Duodenal mucosa (tissue), 2 donors: ENCODE data around the gene SMIM5.

Experiments
- H3K27ac ChIP-seq: one replicate; pipeline ENCODE4 v1.7.0; 2013; ENCODE audit warnings: low read depth, low read length
- H3K27me3 ChIP-seq, 2 donors: one replicate each; pipeline ENCODE4 v1.7.0; 2013; ENCODE audit warnings: low read length in 2 of 2, control low read depth in 1 of 2; ENCODE audit not compliant: insufficient read depth in 2 of 2, control insufficient read depth in 1 of 2
- H3K36me3 ChIP-seq, 2 donors: one replicate each; pipeline ENCODE4 v1.7.0; 2013; ENCODE audit warnings: low read length in 2 of 2, control low read depth in 1 of 2; ENCODE audit not compliant: insufficient read depth in 2 of 2, control insufficient read depth in 1 of 2
- H3K4me1 ChIP-seq, 2 donors: one replicate each; pipeline ENCODE4 v1.7.0; 2013; ENCODE audit warnings: low read length in 2 of 2, control low read depth in 1 of 2; ENCODE audit not compliant: insufficient read depth in 2 of 2, control insufficient read depth in 1 of 2
- H3K4me3 ChIP-seq, 2 donors: one replicate each; pipeline ENCODE4 v1.7.0; 2013; ENCODE audit warnings: low read length in 2 of 2, low read depth in 1 of 2
- H3K9ac ChIP-seq, 2 donors: one replicate each; pipeline ENCODE4 v1.7.0; 2013; ENCODE audit warnings: low read length in 2 of 2, low read depth in 1 of 2
- H3K9me3 ChIP-seq, 2 donors: one replicate each; pipeline ENCODE4 v1.7.0; 2013; ENCODE audit warnings: low read length in 2 of 2, control low read depth in 1 of 2; ENCODE audit not compliant: control insufficient read depth in 1 of 2

SMIM5 gene, protein sequence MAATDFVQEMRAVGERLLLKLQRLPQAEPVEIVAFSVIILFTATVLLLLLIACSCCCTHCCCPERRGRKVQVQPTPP

GRCh38 chr17:75632863-75633485 lies at the start of gene SMIM5:
Gene SMIM5 (plus strand): TSS chr17:75633434. CDS start chr17:75640202, 6,768 bp downstream.
- H3K4me3 ChIP-seq = peak within 1 kb of the TSS; percentile 24 to 54
- H3K27me3 ChIP-seq = no peaks in the 10 kb centered on the region
- H3K36me3 ChIP-seq = peaks cover 0 to 21% of the 10 kb centered on the region in 2 donors
- peaks cover 51 to 58% of the 10 kb centered on the region in 2 donors for H3K4me1 ChIP-seq
- H3K27ac ChIP-seq = peak within 1 kb of the TSS; percentile 77
- peak within 1 kb of the TSS; percentile 30 to 51 for H3K9ac ChIP-seq
- H3K9me3 ChIP-seq = no peaks in the 10 kb centered on the region

DNA sequence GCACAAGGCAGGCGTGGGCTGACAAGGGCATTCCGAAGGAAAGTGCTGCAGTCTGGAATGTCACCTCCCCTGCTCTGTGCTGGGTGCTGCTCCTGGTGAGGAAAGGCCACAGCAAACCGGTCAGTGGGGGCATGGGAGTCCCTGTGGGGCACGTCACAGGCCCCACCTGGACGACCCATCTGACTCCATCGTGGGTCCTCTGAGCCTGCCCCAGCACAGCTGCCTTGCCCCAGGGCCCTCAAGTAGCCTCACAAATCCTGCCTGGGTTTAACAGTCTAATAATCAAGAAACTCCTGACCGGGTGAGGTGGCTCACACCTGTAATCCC lies 48.4 kb upstream of the SMIM5 start:
- Histone ChIP-seq H3K4me3 (no peak overlapping the region), H3K27me3 (no peaks in the 10 kb centered on the region), H3K9me3 (no peaks in the 10 kb centered on the region), H3K27ac (no peak overlapping the region), H3K9ac (no peak overlapping the region), H3K4me1 (peaks cover 3 to 4% of the 10 kb centered on the region in 2 donors), H3K36me3 (no peaks in the 10 kb centered on the region)

DNA sequence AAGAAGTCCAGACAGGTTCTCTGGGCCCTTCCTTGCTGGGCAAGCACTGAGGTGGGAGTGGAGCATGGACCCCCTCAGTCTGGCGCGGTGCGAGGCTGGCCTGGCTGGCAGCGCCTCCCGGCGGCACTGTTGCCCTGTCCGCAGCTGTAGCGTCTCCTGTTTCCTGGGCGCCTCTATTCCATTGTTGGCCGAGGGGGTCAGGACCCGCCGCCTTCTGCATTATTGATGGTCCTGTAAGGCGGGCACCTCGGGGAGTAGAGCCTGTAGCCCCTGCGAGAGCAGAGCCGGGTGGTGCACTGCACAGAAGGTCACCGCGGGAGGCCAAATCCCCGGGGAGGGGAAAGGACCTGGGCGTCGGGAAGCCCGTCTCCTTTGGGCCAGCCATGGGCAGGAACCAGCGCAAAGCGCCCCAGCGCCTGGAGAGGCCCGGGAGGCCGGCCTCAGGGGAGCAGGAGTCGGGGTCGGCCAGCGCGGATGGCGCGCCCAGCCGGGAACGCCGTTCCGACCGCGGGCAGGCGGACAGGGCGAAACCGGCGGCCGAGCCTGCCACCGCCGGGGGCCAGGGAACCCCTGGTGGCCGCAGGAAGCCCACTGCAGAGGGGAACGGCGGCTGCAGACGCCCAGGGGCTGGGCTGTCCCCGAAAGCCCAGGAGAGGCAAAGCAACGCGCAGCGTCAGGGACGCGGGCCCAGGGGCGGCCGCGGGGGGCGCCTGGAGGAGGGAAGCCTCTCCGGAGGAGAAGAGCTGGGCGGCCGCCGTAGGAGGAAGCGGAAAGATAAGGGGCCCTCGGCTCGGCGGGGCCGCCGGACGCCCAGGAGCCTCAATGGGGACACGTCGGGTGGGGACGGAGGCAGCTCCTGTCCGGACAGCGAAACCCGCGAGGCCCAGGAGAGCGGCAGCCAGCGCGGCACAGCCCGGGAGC lies 45.3 kb upstream of the SMIM5 start, which contains the start of gene MYO15B:
MYO15B (plus strand) TSS at position 126 of the 921 bp plus-strand sequence; CDS start at position 384, 258 bp downstream.
- Histone ChIP-seq H3K4me3 (peak within 1 kb of the TSS; percentile 43 to 71), H3K36me3 (no peaks in the 10 kb centered on the region), H3K27ac (peak within 1 kb of the TSS; percentile 81), H3K27me3 (no peaks in the 10 kb centered on the region), H3K4me1 (peaks cover 3 to 4% of the 10 kb centered on the region in 2 donors), H3K9me3 (no peaks in the 10 kb centered on the region), H3K9ac (peak within 1 kb of the TSS; percentile 40 to 59)

- Histone ChIP-seq H3K36me3 (no peaks in the 10 kb centered on the region), H3K27me3 (no peaks in the 10 kb centered on the region), H3K9me3 (no peaks in the 10 kb centered on the region), H3K4me1 (peaks cover 3 to 4% of the 10 kb centered on the region in 2 donors), H3K27ac (peak overlapping the region; percentile 81), H3K9ac (peak overlapping the region; percentile 40 to 59), H3K4me3 (peak overlapping the region in 1 of 2 donors; percentile 71)
Measured at GRCh38 chr17:75588596-75589011, 44.6 kb upstream of the SMIM5 start.

- peaks cover 3 to 4% of the 10 kb centered on the region in 2 donors for H3K4me1 ChIP-seq
- peak overlapping the region; percentile 55 to 71 for H3K4me3 ChIP-seq
- H3K27ac ChIP-seq = peak overlapping the region; percentile 81
- no peaks in the 10 kb centered on the region for H3K36me3 ChIP-seq
- H3K9me3 ChIP-seq = no peaks in the 10 kb centered on the region
- H3K27me3 ChIP-seq = no peaks in the 10 kb centered on the region
- H3K9ac ChIP-seq = peak overlapping the region; percentile 40 to 59
Measured at GRCh38 chr17:75589012-75589918, 44.0 kb upstream of the SMIM5 start.

- H3K4me1 ChIP-seq = peaks cover 3 to 4% of the 10 kb centered on the region in 2 donors
- no peaks in the 10 kb centered on the region for H3K27me3 ChIP-seq
- H3K9me3 ChIP-seq = no peaks in the 10 kb centered on the region
- peak overlapping the region in 1 of 2 donors; percentile 12 for H3K9ac ChIP-seq
- H3K36me3 ChIP-seq = no peaks in the 10 kb centered on the region
- no peak overlapping the region for H3K27ac ChIP-seq
- peak overlapping the region; percentile 55 to 59 for H3K4me3 ChIP-seq
Measured at GRCh38 chr17:75589919-75590303, 43.3 kb upstream of the SMIM5 start.

- Histone ChIP-seq H3K4me1 (peaks cover 3 to 4% of the 10 kb centered on the region in 2 donors), H3K9me3 (no peaks in the 10 kb centered on the region), H3K4me3 (no peak overlapping the region), H3K27ac (no peak overlapping the region), H3K9ac (no peak overlapping the region), H3K36me3 (no peaks in the 10 kb centered on the region), H3K27me3 (no peaks in the 10 kb centered on the region)
Measured at GRCh38 chr17:75590314-75590761, 42.9 kb upstream of the SMIM5 start.

GRCh38 chr17:75590849-75591721 lies 42.1 kb upstream of the SMIM5 start:
- no peaks in the 10 kb centered on the region for H3K9me3 ChIP-seq
- H3K4me1 ChIP-seq = peaks cover 3 to 4% of the 10 kb centered on the region in 2 donors
- H3K27ac ChIP-seq = no peak overlapping the region
- no peak overlapping the region for H3K9ac ChIP-seq
- no peak overlapping the region for H3K4me3 ChIP-seq
- no peaks in the 10 kb centered on the region for H3K27me3 ChIP-seq
- H3K36me3 ChIP-seq = no peaks in the 10 kb centered on the region
